CD4-positive, alpha-beta T cell treated with Interleukin-12 subunit alpha and Interleukin-12 subunit beta, for 1 hour (primary cell): ENCODE results near the gene FOXE1.

Experiments used
- DNase-seq: peaks from one replicate; pipeline ENCODE4 v3.0.0-alpha.2; 2020

FOXE1 gene

DNA sequence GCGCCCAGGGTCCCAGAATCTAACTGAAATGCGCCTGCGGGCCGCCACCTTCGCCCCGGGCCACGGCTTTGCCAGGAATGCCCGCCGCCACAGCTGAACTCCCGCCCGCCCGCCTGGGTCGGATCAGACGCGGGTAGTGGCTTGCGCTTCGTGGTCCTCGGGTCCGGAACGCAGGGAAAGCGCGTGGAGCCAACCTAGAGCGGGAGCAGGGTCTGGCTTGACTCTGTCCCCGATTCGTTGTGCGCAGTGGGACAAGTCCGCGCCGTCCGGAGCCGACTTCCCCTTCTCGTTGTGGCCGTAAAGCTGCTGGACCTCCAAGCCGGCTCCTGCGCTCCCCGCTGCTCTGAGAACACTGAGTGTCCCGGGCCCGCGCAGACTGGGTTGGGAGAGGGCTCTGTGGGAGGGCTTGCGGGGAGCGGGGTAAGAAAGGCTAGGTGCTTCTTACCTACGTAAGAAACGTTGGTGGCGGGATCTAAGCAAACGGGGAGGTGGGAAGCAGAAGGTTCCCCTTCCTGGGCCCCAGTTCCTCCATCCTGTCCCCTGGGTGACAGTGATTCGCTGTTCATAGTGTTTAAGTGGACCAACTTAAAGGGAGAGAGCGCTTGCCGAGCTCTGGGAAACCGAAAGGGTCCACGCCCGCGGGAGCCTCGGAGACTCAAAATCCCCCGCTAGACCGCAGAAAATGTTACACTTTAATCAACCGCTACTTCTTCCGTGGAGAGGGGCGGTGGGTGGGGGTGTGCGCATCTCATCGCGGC lies 4.4 kb upstream of the FOXE1 start:
- no peak for DNase-seq

DNA sequence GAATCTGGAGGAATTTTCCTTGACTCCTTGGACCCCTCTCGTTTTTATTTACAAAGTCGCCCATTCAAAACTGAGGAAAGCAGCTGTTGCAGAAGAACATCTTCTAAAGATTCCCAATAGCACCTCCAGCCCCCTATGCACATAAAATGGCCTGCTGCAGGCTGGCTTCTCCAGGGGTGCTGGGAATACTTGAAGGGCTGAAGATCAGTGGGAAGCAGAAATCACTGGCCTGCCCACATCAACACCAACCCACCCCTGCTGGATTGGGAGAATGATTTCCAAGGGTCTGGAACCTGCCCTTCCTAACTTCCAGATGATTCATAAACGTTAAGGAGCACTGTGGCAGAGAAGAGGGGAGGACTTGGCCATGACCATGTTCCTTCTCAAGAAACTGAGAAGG lies 3.0 kb upstream of the FOXE1 start:
- DNase-seq = no peak

DNA sequence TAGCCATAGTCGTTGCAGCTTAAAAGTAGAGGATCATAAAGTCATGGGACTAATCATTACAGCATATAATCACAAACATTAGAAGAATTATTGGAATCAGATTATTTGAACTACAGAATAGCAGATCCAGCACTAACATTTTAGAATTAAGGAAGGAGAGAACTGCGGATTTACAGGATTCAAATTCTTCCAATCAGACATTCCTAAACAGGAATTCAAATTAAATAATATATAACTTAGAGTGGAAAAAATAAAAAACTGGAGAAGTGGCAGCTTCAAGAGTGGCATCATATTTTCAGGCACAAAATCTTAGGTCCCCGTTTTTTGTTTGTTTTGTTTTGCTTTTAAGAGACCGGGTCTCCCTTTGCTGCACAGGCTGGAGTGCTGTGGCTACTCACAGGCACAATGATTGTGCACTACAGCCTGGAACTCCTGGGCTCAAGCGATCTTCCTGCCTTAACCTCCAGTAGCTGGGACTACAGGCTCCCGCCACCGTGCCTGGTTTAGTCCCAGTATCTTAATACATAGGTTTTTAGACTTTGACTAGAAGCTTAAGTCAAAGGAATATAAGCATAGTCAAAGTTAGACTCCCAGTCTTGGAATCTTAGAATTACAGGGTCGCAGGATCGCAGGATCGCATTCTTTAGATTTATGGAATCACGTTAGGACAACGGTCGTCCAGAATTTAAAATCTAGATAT lies 2.1 kb upstream of the FOXE1 start:
- DNase-seq = no peak

DNA sequence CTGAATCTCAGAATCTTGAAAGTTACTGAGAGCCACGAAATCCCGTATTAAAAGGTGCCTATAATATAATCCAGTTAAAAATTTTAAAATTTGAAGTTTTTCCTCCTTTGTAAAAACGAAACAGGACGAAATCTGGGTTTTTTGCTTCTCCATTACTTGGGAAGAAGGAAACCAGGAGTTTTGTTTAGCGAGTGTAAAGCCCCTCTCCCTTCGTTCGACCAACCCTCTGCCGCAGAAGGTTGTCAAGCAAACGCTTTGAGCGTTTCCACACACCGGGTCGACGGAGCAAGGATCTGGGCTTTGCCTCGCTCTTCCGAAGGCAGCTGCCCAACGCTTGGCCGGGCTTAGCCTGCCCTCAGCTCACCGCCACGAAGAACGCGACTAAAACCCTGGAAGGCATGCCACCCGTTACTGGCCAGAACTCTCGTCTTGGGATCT lies 1.6 kb upstream of the FOXE1 start:
- DNase-seq = no peak

DNA sequence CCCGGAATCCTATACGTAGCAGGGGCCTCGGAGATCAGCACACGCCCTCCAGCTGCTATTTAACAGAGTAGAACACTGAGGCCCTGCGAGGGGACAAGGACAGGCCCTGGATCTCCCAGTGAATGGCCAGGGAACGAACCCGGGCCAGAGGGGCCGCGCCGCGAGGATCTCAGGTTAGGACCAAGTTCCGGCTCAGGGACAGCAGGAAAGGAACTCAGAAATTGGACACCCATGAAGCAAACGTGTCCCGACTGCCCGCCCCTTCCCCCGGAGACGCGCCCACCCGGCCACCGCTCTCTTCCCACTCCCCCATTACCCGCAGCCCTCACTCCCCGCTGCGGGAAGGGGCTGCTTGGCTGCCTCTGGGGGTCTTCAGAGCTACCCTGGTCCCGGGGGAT lies 1.0 kb upstream of the FOXE1 start:
- DNase-seq = no peak

DNA sequence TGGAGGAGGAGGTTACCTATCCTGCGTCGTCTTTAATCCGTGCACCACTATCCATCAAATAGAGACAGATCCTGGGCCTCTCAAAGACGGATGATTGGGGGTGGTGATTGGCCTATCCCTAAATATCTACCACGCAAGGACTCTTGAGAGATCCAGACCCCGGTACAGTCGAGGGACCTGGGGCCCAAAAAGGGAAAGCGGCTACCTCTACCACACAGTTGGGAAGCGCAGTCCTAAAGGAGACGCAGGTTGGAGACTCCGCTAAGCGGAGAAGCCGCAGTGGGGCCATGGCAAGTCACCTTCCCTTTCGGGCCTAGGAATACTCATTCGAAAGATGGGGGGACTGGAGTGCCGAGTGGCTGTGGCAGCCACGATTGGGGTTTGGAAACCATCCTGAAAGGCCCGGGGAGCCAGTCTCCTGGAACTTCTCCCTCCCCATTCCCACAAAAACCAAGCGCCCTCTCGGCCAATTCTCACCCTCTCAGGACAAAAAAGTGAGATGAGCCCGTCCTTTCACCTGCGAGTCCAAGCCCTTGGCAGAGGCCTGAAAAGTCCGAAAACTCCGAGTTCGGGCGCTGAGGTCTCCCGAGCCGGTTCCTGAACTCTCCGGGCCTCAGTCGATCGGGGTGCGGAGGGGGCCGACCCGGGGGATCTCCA lies 499 bp upstream of the FOXE1 start:
- no peak for DNase-seq

DNA sequence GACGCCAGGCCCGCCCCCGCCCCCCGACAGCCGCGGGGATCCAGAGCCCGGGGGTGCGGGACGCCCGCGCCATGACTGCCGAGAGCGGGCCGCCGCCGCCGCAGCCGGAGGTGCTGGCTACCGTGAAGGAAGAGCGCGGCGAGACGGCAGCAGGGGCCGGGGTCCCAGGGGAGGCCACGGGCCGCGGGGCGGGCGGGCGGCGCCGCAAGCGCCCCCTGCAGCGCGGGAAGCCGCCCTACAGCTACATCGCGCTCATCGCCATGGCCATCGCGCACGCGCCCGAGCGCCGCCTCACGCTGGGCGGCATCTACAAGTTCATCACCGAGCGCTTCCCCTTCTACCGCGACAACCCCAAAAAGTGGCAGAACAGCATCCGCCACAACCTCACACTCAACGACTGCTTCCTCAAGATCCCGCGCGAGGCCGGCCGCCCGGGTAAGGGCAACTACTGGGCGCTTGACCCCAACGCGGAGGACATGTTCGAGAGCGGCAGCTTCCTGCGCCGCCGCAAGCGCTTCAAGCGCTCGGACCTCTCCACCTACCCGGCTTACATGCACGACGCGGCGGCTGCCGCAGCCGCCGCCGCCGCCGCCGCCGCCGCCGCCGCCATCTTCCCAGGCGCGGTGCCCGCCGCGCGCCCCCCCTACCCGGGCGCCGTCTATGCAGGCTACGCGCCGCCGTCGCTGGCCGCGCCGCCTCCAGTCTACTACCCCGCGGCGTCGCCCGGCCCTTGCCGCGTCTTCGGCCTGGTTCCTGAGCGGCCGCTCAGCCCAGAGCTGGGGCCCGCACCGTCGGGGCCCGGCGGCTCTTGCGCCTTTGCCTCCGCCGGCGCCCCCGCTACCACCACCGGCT lies 1.0 kb downstream of the FOXE1 start:
- DNase-seq = peak; percentile 61

DNA sequence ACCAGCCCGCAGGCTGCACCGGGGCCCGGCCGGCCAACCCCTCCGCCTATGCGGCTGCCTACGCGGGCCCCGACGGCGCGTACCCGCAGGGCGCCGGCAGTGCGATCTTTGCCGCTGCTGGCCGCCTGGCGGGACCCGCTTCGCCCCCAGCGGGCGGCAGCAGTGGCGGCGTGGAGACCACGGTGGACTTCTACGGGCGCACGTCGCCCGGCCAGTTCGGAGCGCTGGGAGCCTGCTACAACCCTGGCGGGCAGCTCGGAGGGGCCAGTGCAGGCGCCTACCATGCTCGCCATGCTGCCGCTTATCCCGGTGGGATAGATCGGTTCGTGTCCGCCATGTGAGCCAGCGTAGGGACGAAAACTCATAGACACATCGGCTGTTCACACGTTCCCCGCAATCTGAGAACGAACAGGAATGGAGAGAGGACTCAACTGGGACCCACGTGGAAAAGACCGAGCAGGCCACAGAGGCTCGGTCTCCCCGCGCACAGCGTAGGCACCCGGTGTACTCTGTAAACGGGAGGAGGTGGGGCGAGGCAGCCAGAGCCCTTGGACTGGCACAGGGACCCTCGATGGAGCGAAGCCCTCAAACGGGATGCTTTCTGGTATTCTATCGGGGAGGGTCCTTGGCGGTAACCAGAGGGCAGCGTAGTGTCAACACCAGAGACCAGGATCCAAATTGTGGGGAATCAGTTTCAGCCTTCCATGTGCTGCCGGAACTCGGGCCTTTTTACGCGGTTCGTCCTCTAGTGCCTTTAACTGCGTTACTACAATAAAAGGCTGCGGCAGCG lies 1.9 kb downstream of the FOXE1 start:
- DNase-seq = no peak

DNA sequence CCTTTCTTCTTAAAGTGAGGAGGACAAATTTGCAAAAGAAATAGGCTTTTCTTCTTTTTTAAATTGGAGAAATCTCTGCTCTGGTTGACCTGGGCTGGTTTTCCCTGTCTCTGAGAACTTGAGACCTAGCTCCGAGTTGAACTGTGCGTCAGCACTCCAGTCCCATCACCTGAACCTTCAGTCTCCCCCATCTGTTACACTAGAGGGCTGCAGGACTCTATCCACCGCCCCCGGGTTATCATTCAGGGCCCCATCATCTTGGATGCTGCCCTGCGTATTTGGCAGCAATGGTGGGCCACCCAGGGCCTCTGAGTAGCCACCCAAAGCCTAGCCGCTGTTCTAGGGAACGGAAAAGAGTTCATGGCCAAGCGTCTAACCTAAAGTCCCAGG lies 2.5 kb downstream of the FOXE1 start:
- no peak for DNase-seq

DNA sequence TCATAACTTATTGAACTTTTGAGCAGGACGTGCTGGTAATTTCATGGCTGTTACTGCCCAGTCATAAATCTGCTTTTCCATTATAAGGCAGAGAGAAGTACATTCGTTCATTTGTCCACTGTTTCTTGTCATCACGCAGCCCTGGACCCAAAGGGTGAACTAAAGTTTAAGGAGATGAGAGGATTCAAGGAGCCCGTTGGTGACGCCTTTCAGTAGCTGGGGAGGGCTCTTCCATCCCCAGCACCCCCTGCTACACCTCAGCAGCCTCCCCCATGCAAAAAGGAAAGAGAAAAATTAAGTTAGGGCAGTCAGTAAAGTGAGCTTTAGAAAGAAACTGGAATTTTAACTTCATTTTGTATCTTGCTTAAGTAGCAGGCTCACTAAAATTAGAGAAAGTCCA lies 2.9 kb downstream of the FOXE1 start:
- no peak for DNase-seq

DNA sequence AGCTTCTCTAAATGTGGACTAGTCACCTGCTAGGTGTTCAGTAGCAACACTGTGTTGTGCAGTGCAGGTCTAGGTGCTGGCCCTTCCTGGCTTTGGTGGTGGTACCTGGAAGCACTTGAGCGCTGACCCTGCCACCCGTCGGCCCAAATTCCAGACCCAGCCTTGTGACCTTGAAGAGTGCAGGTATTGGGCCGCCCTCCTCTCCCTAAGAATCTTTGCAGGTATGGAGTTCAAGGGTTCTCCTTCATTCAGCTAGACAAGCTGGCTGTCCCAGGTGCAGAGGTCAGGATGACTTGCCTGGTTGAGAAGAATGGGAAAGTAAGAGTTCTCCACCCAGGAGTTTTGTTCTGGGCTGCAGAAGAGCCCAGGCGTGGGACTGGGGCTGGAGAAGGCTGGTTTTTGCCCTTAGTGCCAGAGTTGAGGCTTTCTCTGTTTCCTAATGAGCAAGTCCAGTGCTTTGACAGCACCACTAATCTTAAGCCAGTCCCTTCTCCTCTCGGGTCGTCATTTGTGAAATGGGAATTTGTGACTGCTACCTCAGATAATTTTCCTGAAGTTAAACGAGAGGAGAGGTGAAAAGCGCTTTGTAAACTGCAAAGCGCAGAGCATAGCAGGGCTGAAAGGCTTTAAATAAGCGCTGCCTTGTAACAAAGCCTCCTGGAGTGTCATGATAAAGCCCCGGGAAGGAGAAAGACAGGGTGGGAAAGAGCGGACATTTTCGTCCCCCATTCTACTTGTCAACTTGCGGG lies 4.0 kb downstream of the FOXE1 start:
- no peak for DNase-seq

DNA sequence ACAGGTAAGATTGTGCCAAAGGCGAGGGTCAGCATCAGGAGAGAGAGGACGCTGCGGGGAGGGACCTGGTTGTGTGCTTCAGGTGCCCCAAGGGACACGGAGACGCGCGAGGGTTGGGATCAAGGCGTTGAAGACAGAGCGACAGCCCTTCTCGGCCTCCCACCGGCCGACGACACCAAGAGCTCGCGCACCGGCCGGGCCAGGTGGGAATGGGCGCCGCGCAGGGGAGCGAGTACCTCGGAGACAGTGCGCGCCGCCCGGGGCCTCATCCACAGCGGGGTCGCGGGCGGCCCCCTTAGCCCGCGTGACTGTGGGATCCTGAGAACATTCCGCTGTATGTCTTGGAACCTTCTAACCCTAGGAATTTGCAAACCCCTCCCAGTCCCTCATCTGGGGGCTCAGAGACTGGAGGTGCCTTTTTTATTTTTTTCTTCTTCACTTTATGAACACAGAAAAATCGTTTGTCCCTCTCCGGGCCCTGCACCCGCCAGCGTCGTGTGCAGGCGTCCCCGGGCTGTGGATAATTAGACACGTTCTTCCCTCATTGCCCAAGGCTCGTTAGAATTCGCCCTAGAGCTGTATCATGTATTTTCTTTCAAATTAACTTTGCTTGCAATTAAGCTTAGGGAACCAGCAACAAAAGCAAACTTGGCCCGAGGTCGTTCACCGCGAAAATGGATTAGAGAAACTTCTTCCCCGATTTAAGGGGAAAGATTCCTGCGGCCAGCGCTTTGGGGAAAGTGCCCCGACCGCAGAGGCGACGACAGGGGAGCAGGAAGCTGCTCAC lies 4.8 kb downstream of the FOXE1 start:
- no peak for DNase-seq

DNA sequence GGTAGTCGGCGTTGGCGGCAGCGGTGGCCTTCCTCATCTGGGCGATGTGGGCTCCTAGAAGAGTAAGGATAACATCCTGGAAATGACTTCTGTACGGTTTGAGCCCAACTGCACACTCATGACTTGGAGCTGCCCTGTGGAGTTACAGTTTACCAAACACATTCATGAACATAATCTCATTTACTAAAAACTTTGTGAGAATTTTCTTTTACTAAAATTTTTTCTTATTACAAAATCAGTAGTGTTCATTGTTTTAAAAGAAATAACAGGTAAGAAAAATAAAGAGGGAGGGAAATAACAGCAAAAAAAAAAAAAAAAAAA lies 5.3 kb downstream of the FOXE1 start:
- no peak for DNase-seq

DNA sequence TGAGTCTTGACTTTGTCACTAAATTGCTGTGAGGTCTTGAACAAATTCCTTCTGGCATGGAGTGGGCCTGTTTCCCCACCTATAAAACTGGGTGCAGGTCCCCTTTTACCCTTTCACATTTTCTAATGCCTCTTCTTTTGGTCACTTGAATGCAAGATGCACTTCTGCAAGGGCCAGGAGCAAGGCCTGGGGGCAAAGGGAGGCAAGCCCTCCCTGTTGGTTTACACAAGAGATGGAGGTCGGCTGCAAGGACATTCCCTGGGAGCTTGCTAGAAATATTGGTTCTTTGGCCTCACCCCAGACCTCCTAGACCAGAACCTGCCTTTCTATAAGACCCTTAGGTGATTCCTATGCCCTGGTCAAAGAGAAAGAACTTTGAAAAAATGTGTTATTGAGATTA lies 5.8 kb downstream of the FOXE1 start:
- DNase-seq = no peak

DNA sequence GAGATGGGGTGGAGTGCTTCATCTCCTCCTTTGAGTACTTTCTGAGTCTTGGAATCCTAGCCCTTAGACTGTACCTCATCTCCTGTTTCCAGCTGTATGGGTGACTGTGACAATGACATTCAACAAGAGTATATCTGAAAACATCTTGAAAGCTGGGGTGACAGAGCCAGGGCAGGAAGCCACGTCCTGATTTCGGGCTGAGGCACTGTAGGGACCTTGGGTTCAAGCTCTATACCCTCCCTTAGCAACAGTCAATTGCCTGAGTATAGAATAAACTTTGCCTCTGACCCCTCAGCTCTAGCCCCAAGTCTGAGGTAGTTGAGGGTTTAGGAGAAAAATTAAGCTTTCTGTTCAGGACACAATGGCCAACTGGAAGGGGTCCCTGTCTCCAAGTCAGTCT lies 6.3 kb downstream of the FOXE1 start:
- DNase-seq = no peak

DNA sequence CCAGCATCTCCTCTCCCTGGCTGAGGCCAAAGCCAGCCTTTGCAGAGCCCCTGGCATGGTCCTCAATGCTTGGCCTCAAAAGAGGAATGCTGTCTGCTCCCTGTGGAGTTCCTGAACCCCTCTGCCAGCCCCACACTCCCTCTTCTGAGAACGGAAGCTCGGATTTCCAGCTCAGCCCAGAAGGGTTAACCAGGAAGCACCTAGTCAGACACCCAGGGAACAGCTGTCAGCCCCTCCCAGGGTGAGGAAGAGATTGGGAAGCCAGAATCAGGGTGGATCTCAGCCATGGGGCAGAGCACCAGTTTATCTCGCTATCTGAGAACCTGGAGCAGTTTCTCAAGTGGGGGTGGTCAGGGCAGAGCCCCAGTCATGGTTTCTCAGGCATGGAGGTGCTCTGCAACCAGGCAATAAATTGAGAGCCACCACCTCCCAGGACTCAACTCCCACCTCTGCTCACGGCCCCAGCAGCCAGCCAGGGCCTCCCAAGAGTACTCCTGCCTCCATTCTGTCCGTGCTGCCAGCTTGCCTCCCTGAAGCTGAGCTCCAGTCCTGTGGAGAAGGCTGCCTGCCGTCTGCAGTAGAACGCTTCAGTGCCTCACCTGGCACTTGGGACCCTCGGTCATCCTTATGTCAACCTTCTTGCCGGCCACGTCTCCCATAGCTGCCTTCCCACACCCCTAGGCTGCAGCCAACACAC lies 7.6 kb downstream of the FOXE1 start:
- no peak for DNase-seq

DNA sequence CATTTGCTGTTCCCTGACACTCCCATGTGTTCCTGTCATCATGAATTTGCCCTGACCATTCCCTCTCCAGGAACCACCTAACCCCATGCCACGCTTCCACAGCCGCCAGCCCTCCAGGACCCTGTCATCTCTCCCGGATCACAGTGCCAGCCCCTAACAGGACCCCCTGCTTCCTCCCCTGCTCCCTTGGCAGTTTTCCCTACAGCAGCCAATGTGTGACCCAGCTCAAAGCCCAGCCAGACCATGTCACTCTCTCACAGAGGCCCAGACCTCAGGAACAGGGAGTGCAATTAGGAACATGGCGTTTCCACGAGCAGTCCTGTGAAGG lies 8.1 kb downstream of the FOXE1 start:
- no peak for DNase-seq

DNA sequence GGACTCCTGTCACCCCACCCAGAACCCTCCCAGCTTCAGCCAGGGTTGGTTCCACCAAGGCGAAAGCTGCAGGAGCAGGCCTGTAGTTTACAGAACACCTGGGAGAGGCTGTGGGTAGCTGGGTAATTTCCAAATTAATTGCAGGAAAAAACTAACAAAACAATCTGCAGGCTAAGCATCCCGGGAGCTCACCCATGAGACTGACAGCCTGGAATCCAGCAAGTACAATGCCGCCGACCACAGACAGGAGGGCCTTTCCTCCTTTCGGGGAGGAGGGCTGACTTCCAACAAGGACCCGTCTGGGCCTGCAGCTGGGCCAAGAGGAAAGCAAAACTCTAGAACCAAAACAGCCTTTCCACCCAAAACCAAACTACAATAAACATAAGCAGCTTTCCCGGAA lies 10.3 kb downstream of the FOXE1 start:
- no peak for DNase-seq

DNA sequence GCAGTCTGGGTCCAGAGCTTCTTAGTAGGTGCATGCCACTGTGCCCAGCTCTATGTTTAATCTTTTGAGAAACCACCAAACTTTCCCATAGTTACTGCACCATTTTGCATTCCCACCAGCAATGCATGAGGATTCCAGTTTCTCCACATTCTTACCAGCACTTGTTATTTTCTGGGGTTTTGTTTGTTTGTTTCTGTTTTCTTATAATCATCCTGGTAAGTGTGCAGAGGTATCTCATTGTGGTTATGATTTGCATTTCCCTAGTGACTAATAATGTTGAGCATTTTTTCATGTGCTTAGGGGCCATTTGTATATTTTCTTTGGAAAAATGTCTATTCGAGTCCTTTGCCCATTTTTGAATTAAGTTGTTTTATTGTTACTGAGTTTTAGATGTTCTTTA lies 11.4 kb downstream of the FOXE1 start:
- DNase-seq = no peak

DNA sequence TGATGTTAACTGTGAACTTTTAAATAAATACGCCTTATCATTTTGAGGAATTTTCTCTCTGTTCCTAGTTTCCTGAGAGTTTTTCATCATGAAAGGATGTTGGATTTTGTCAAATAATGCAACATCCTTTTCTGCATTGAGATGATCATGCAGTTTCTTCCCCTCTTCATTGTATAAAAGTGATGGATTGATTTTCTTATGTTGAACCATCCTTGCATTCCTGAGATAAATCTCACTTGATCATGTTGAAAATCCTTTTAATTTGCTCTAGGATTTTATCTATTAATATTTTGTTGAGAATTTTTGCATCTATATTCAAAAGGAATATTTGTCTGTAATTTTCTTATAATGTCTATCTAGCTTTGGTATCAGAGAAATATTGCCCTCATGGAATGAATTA lies 13.3 kb downstream of the FOXE1 start:
- no peak for DNase-seq

DNA sequence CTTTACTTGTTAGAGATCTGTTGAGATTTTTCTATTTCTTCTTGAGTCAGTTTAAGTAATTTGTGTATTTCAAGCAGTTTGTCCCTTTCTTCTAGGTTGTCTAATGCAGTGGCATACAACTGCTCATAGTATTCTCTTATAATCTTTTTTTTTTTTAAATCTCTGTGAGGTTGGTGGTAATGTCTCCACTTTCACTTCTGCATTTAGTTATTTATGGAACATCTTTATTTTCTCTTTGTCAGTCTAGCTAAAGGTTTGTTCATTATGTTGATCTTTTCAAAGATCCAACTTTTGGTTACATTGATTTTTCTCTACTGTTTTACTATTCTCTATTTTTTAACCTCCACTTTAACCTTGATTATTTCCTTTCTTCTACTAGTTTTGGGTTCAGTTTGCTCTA lies 13.8 kb downstream of the FOXE1 start:
- DNase-seq = no peak
